ENCODE results near the gene JMJD7. TPM values are rescaled to one million over a fixed set of nuclear protein-coding genes. Genes with fewer than 3 reads are reported as not detected.

Gene JMJD7
- total RNA-seq, 1 donor = 1.4 TPM

DNA sequence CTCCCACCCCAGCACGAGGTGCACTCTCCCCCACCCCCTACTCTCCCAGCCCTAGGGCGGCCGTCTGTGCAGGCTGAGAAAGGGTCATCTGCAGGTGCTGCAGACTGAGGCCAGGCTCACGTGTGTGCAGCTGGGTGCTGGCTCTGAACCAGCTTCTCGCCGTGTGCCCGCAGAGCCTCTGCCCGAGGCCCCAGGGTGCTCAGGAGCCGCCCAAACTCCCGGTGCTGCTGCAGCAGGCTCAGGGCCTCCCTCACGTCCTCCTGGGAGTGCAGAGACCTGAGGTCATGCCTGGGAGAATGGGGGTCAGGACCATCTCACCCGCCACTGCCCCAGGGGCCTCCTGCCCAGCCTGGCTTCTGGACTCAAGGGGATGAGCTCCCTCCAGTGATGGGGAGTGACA lies 48.8 kb downstream of the JMJD7 start:
- Histone ChIP-seq H3K9me3 (ENCODE audit: low read depth, low read length) (no peaks in the 10 kb centered on the region), H3K4me2 (ENCODE audit: insufficient read depth, low read length) (no peak overlapping the region), H3K36me3 (ENCODE audit: insufficient read depth, low read length) (no peaks in the 10 kb centered on the region), H2AFZ (ENCODE audit: low read length) (no peak overlapping the region), H3K27ac (ENCODE audit: low read depth, low read length) (no peak overlapping the region), H3K79me2 (ENCODE audit: insufficient read depth, low read length) (no peaks in the 10 kb centered on the region), H3K27me3 (ENCODE audit: insufficient read depth, low read length) (peaks cover 11% of the 10 kb centered on the region), H4K20me1 (ENCODE audit: insufficient read depth, low read length) (no peaks in the 10 kb centered on the region), H3K4me1 (ENCODE audit: insufficient read depth, low read length) (no peaks in the 10 kb centered on the region), H3K4me3 (ENCODE audit: insufficient read depth, low read length) (no peak overlapping the region)
- TF ChIP-seq, protein P1, sequence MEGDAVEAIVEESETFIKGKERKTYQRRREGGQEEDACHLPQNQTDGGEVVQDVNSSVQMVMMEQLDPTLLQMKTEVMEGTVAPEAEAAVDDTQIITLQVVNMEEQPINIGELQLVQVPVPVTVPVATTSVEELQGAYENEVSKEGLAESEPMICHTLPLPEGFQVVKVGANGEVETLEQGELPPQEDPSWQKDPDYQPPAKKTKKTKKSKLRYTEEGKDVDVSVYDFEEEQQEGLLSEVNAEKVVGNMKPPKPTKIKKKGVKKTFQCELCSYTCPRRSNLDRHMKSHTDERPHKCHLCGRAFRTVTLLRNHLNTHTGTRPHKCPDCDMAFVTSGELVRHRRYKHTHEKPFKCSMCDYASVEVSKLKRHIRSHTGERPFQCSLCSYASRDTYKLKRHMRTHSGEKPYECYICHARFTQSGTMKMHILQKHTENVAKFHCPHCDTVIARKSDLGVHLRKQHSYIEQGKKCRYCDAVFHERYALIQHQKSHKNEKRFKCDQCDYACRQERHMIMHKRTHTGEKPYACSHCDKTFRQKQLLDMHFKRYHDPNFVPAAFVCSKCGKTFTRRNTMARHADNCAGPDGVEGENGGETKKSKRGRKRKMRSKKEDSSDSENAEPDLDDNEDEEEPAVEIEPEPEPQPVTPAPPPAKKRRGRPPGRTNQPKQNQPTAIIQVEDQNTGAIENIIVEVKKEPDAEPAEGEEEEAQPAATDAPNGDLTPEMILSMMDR (IDR thresholded peaks at IDR 0.05; ENCODE audit: extremely low read depth, low read depth, low read length) = no peak
- DNase-seq (ENCODE audit: insufficient read length, low spot score, missing footprints) = no peak

DNA sequence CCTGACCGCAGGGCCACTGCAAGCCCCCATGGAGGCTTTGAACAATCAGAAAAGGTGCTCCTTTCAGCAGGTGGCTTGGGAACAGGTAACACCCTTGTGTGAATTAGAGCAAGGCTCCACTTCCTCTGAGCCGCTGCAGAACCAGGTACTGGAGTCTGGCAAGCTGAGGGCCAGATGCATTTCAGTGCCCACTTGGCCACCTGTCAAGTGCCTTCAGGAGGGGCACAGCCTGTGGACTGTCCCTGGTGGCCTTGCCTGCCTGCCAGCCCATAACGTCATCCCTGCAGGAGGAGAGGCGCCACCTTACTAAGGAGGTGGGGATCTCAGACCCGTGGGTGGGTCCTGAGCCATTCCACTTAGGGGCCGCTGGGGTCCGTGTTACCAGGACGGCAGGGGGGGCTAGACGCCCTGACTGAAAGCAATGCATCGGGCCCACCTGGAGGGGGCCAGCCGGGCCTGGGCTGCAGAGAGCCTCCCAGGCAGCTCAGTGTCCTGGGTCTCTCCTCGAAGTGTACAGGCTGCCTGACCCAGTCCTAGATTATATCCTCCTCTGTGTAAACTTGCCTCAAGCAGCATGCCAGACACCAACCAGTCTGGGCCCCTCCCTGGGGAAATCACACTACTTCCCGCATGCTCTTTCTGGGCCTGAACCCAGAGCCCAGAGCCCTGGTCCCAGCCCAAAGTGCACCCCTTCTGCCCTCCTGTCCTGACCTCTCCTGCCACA lies 49.9 kb downstream of the JMJD7 start:
- H3K4me3 ChIP-seq (ENCODE audit: insufficient read depth, low read length) = no peak overlapping the region
- H3K27ac ChIP-seq (ENCODE audit: low read depth, low read length) = no peak overlapping the region
- no peaks in the 10 kb centered on the region for H3K79me2 ChIP-seq (ENCODE audit: insufficient read depth, low read length)
- no peaks in the 10 kb centered on the region for H3K4me1 ChIP-seq (ENCODE audit: insufficient read depth, low read length)
- TF ChIP-seq, protein P1 (IDR thresholded peaks at IDR 0.05; ENCODE audit: extremely low read depth, low read depth, low read length) = no peak
- no peak overlapping the region for H2AFZ ChIP-seq (ENCODE audit: low read length)
- H3K27me3 ChIP-seq (ENCODE audit: insufficient read depth, low read length) = peaks cover 9% of the 10 kb centered on the region
- no peaks in the 10 kb centered on the region for H3K36me3 ChIP-seq (ENCODE audit: insufficient read depth, low read length)
- DNase-seq (ENCODE audit: insufficient read length, low spot score, missing footprints) = no peak
- H3K9me3 ChIP-seq (ENCODE audit: low read depth, low read length) = no peaks in the 10 kb centered on the region
- H4K20me1 ChIP-seq (ENCODE audit: insufficient read depth, low read length) = no peaks in the 10 kb centered on the region
- no peak overlapping the region for H3K4me2 ChIP-seq (ENCODE audit: insufficient read depth, low read length)

DNA sequence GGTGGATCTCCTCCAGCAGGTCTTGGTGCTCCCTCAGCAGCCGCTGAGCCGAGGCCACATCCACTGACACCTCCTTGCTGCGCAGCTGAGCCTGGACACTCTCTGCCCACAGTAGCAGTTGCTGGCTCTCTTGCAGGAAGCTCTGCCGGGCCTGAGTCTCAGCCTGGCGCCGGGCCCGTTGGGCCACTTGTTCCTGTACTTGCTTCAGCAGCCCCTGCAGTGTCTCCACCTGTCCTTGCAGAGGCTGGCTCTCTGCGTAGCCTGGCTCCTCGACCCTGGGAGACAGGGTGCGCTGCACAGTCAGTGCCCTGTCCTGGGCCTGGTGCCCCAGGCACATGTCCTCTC lies 50.4 kb downstream of the JMJD7 start:
- H3K79me2 ChIP-seq (ENCODE audit: insufficient read depth, low read length) = no peaks in the 10 kb centered on the region
- no peak overlapping the region for H3K4me2 ChIP-seq (ENCODE audit: insufficient read depth, low read length)
- H3K9me3 ChIP-seq (ENCODE audit: low read depth, low read length) = no peaks in the 10 kb centered on the region
- H3K27me3 ChIP-seq (ENCODE audit: insufficient read depth, low read length) = peaks cover 9% of the 10 kb centered on the region
- no peak overlapping the region for H3K4me3 ChIP-seq (ENCODE audit: insufficient read depth, low read length)
- no peaks in the 10 kb centered on the region for H4K20me1 ChIP-seq (ENCODE audit: insufficient read depth, low read length)
- H3K27ac ChIP-seq (ENCODE audit: low read depth, low read length) = no peak overlapping the region
- DNase-seq (ENCODE audit: insufficient read length, low spot score, missing footprints) = no peak
- no peaks in the 10 kb centered on the region for H3K4me1 ChIP-seq (ENCODE audit: insufficient read depth, low read length)
- H2AFZ ChIP-seq (ENCODE audit: low read length) = no peak overlapping the region
- no peaks in the 10 kb centered on the region for H3K36me3 ChIP-seq (ENCODE audit: insufficient read depth, low read length)
- TF ChIP-seq, protein P1 (IDR thresholded peaks at IDR 0.05; ENCODE audit: extremely low read depth, low read depth, low read length) = no peak

DNA sequence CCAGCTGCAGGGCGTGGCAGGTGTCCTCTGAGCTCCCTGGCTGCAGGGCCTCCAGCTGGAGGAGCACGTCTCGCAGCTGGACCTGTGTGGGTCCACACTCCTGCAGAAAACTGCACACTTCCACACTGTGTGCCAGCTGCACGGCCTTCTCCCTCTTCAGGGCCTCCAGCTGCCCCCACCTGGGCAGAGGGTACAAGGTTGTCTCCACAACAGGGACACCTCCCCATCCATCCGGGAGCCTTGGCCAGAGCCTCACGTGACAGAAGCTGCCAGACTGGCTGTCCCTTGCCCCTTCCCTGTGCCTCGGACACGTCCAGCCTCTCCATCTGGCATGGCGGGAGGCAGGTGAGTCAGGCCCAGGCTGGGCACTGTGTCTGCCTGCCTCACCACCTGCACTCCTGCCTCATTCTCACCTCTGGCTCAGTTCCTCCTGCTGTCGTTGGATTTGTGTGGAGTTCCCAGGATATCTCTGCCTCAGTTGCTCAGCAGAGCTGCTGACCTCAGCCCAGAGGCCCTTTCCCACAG lies 51.5 kb downstream of the JMJD7 start:
- H3K27me3 ChIP-seq (ENCODE audit: insufficient read depth, low read length) = peaks cover 9% of the 10 kb centered on the region
- DNase-seq (ENCODE audit: insufficient read length, low spot score, missing footprints) = no peak
- H2AFZ ChIP-seq (ENCODE audit: low read length) = no peak overlapping the region
- no peak overlapping the region for H3K4me3 ChIP-seq (ENCODE audit: insufficient read depth, low read length)
- TF ChIP-seq, protein P1 (IDR thresholded peaks at IDR 0.05; ENCODE audit: extremely low read depth, low read depth, low read length) = no peak
- H3K36me3 ChIP-seq (ENCODE audit: insufficient read depth, low read length) = no peaks in the 10 kb centered on the region
- no peaks in the 10 kb centered on the region for H3K4me1 ChIP-seq (ENCODE audit: insufficient read depth, low read length)
- H3K4me2 ChIP-seq (ENCODE audit: insufficient read depth, low read length) = no peak overlapping the region
- H3K27ac ChIP-seq (ENCODE audit: low read depth, low read length) = no peak overlapping the region
- H4K20me1 ChIP-seq (ENCODE audit: insufficient read depth, low read length) = no peaks in the 10 kb centered on the region
- H3K9me3 ChIP-seq (ENCODE audit: low read depth, low read length) = no peaks in the 10 kb centered on the region
- H3K79me2 ChIP-seq (ENCODE audit: insufficient read depth, low read length) = no peaks in the 10 kb centered on the region

Measured in osteoblast (primary cell).